Mesenchymal stem cell (in vitro differentiated cells and primary cell): ENCODE results near the gene SYNE2.

Experiments used
- DNase-seq: peaks from one replicate; pipeline ENCODE4 v3.0.0-alpha.2; 2013
- H2AFZ ChIP-seq: one replicate; pipeline ENCODE4 v1.6.1; 2013; ENCODE audit warnings: low read depth, mild to moderate bottlenecking, control low read depth, inconsistent platforms, low read length, moderate library complexity
- H2AK5ac ChIP-seq: 2 replicates; pipeline ENCODE4 v1.6.1; 2013; ENCODE audit warnings: low read length, moderate library complexity, mild to moderate bottlenecking, inconsistent platforms; ENCODE audit not compliant: severe bottlenecking
- H2BK120ac ChIP-seq: one replicate; pipeline ENCODE4 v1.6.1; 2013; ENCODE audit warnings: low read depth, mild to moderate bottlenecking, inconsistent platforms, low read length, moderate library complexity
- H2BK12ac ChIP-seq, 2 experiments: one replicate each; pipeline ENCODE4 v1.6.1; 2013; ENCODE audit warnings: inconsistent platforms in 2 of 2, low read length in 2 of 2, mild to moderate bottlenecking in 2 of 2, moderate library complexity in 2 of 2, control low read depth in 1 of 2
- H2BK15ac ChIP-seq: one replicate; pipeline ENCODE4 v1.6.1; 2013; ENCODE audit warnings: mild to moderate bottlenecking, low read depth, inconsistent platforms; ENCODE audit not compliant: poor library complexity, severe bottlenecking
- H2BK5ac ChIP-seq: 2 replicates; pipeline ENCODE4 v1.6.1; 2013; ENCODE audit warnings: low read depth, mild to moderate bottlenecking, low read length, control low read depth, inconsistent platforms; ENCODE audit not compliant: poor library complexity, severe bottlenecking
- H3K14ac ChIP-seq, 2 experiments: one replicate each; pipeline ENCODE4 v1.6.1; 2013; ENCODE audit warnings: inconsistent platforms in 2 of 2, low read length in 2 of 2, control low read depth in 1 of 2, mild to moderate bottlenecking in 1 of 2, moderate library complexity in 1 of 2
- H3K18ac ChIP-seq, 2 experiments: one replicate each; pipeline ENCODE4 v1.6.1; 2013; ENCODE audit warnings: inconsistent platforms in 2 of 2, low read length in 2 of 2, control low read depth in 1 of 2, low read depth in 1 of 2, mild to moderate bottlenecking in 1 of 2
- H3K23ac ChIP-seq, 2 experiments: one replicate each; pipeline ENCODE4 v1.6.1; 2013; ENCODE audit warnings: inconsistent platforms in 2 of 2, low read length in 2 of 2, mild to moderate bottlenecking in 2 of 2, moderate library complexity in 2 of 2, control low read depth in 1 of 2
- H3K27ac ChIP-seq: 2 replicates; pipeline ENCODE4 v1.5.1; 2013; ENCODE audit warnings: mild to moderate bottlenecking, moderate library complexity, low read length, control low read depth, inconsistent platforms; ENCODE audit not compliant: poor library complexity, severe bottlenecking
- H3K27me3 ChIP-seq, 2 experiments: 2 replicates each; pipeline versions ENCODE4 v1.6.1 to v1.7.0; 2013; ENCODE audit warnings: low read length in 2 of 2, mild to moderate bottlenecking in 2 of 2, moderate library complexity in 2 of 2, control low read depth in 1 of 2, inconsistent platforms in 1 of 2; ENCODE audit not compliant: control insufficient read depth in 1 of 2, insufficient read depth in 1 of 2
- H3K36me3 ChIP-seq, 2 experiments: 2 replicates each; pipeline versions ENCODE4 v1.6.1 to v1.7.0; 2013; ENCODE audit warnings: low read length in 2 of 2, control low read depth in 1 of 2, inconsistent platforms in 1 of 2, low read depth in 1 of 2, mild to moderate bottlenecking in 1 of 2; ENCODE audit not compliant: insufficient read depth in 2 of 2, control insufficient read depth in 1 of 2
- H3K4ac ChIP-seq, 2 experiments: one replicate each; pipeline ENCODE4 v1.6.1; 2013; ENCODE audit warnings: inconsistent platforms in 2 of 2, low read length in 2 of 2, mild to moderate bottlenecking in 2 of 2, moderate library complexity in 2 of 2, control low read depth in 1 of 2, low read depth in 1 of 2
- H3K4me1 ChIP-seq: 2 replicates; pipeline ENCODE4 v1.6.1; 2013; ENCODE audit warnings: low read depth, low read length, control low read depth; ENCODE audit not compliant: control insufficient read depth, insufficient read depth
- H3K4me2 ChIP-seq: 2 replicates; pipeline ENCODE4 v1.6.1; 2013; ENCODE audit warnings: low read length, mild to moderate bottlenecking, inconsistent platforms; ENCODE audit not compliant: poor library complexity, severe bottlenecking
- H3K4me3 ChIP-seq, 2 experiments: 2 replicates each; pipeline versions ENCODE4 v1.5.1 to v1.7.0; 2013; ENCODE audit warnings: low read length in 2 of 2, mild to moderate bottlenecking in 2 of 2, control low read depth in 1 of 2, low read depth in 1 of 2; ENCODE audit not compliant: insufficient read depth in 1 of 2
- H3K79me1 ChIP-seq: replicated peaks from 2 replicates; pipeline ENCODE4 v1.6.1; 2013; ENCODE audit warnings: mild to moderate bottlenecking, control low read depth, low read length, inconsistent platforms; ENCODE audit not compliant: poor library complexity, severe bottlenecking
- H3K9ac ChIP-seq: 2 replicates; pipeline ENCODE4 v1.7.0; 2013; ENCODE audit warnings: mild to moderate bottlenecking, low read length, moderate library complexity
- H3K9me3 ChIP-seq: 2 replicates; pipeline ENCODE4 v1.7.0; 2013; ENCODE audit warnings: mild to moderate bottlenecking, low read length; ENCODE audit not compliant: control insufficient read depth
- H4K8ac ChIP-seq: one replicate; pipeline ENCODE4 v1.6.1; 2013; ENCODE audit warnings: inconsistent platforms, mild to moderate bottlenecking, low read length, moderate library complexity
- H4K91ac ChIP-seq: one replicate; pipeline ENCODE4 v1.6.1; 2013; ENCODE audit warnings: mild to moderate bottlenecking, low read length, inconsistent platforms
- WGBS: methylation state at CpG from one replicate; pipeline ENCODE4 v1.1.7; 2013; ENCODE audit warnings: mixed read lengths; 5-methylcytosine and 5-hydroxymethylcytosine counted together

The SYNE2 gene

DNA sequence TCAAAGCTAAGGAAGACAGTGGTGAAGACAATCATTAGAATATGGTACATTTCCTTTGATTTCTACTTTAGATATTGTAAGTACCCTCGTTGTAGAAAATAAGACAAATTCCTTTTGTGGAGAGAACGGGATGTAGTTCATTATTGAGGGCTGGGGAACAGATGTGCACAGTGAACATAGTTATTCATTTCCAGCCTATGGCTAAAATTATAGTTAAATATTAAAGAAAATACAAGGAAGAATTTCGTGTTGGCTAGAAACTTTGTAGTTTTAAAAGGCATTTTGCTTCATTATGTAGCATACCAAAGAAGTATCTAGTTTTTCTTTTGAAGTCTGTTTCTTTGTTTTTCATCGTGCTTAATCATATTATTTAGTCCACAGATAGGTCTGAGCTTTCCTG is 239.5 kb downstream of the SYNE2 start:
- H3K4me3 ChIP-seq: no peak overlapping the region
- H2BK120ac ChIP-seq: no peak overlapping the region
- H2BK5ac ChIP-seq: peak overlapping the region; percentile 39
- H2BK12ac ChIP-seq: no peak overlapping the region
- H4K91ac ChIP-seq: no peak overlapping the region
- 100% methylated on average over 1 of the region's 4 CpGs for WGBS
- no peaks in the 10 kb centered on the region for H3K9me3 ChIP-seq
- no peak overlapping the region for H2AFZ ChIP-seq
- no peaks in the 10 kb centered on the region for H3K36me3 ChIP-seq
- H3K14ac ChIP-seq: no peak overlapping the region
- H3K27ac ChIP-seq: peak overlapping the region; percentile 98
- peaks cover 3% of the 10 kb centered on the region for H3K4me1 ChIP-seq
- DNase-seq: no peak
- H3K18ac ChIP-seq: no peak overlapping the region
- no peak overlapping the region for H4K8ac ChIP-seq
- H2AK5ac ChIP-seq: no peak overlapping the region
- H3K27me3 ChIP-seq: no peaks in the 10 kb centered on the region
- H3K9ac ChIP-seq: no peak overlapping the region
- H3K4ac ChIP-seq: no peak overlapping the region
- H3K4me2 ChIP-seq: peak overlapping the region; percentile 26
- H2BK15ac ChIP-seq: no peak overlapping the region
- no peaks in the 10 kb centered on the region for H3K79me1 ChIP-seq
- no peak overlapping the region for H3K23ac ChIP-seq

DNA sequence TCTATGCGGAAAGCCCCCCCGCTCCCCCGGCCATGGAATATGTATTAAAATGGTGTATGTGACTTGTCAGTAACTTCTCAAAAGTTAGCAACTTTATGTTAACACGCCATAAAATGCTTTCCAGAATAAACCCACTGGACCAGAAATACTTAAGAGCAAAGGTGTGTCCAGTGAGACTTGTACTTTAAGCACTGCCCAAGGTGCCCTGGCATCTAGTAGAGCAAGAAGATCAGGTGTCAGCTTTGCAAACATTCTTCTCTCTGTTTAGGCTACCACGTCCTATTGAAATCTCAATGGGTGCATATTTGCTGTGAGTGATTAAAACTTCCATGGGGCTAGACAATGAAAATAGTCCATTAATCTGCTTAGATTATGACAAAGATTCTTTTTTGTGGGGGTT is 240.1 kb downstream of the SYNE2 start:
- H3K9ac ChIP-seq: no peak overlapping the region
- H2BK15ac ChIP-seq: no peak overlapping the region
- H2AK5ac ChIP-seq: peak overlapping the region; percentile 15
- H3K4me3 ChIP-seq: no peak overlapping the region
- no peak overlapping the region for H2BK120ac ChIP-seq
- H3K27ac ChIP-seq: peak overlapping the region; percentile 97
- H4K91ac ChIP-seq: no peak overlapping the region
- H3K23ac ChIP-seq: no peak overlapping the region
- H3K4ac ChIP-seq: no peak overlapping the region
- no peaks in the 10 kb centered on the region for H3K27me3 ChIP-seq
- H2BK5ac ChIP-seq: peak overlapping the region; percentile 39
- peaks cover 4% of the 10 kb centered on the region for H3K4me1 ChIP-seq
- H3K9me3 ChIP-seq: no peaks in the 10 kb centered on the region
- H2BK12ac ChIP-seq: no peak overlapping the region
- H2AFZ ChIP-seq: no peak overlapping the region
- no peaks in the 10 kb centered on the region for H3K79me1 ChIP-seq
- H3K14ac ChIP-seq: no peak overlapping the region
- H3K4me2 ChIP-seq: no peak overlapping the region
- WGBS: 95% methylated on average over 2 of the region's 5 CpGs
- DNase-seq: no peak
- H4K8ac ChIP-seq: no peak overlapping the region
- H3K18ac ChIP-seq: no peak overlapping the region
- no peaks in the 10 kb centered on the region for H3K36me3 ChIP-seq

DNA sequence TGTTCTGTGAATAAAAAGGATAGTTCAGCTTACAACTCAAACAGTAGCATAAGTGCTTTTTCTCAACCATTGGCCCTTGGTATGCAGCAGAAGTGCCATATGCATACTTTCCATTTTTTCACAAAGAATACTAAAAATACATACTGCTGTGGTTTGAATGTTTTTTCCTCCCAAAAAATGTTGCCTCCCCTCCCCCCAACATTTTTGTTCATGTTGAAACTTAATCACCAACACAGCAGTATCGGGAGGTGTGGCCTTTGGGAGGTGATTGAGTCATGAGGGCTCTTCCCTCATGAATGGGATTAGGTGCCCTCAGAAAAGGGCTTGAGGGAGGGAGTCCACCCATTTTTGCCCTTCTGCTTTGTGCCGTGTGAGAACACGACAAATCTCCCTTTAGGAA is 242.8 kb downstream of the SYNE2 start:
- no peak overlapping the region for H2BK120ac ChIP-seq
- no peak overlapping the region for H3K14ac ChIP-seq
- H2BK15ac ChIP-seq: no peak overlapping the region
- no peaks in the 10 kb centered on the region for H3K27me3 ChIP-seq
- H3K9me3 ChIP-seq: no peaks in the 10 kb centered on the region
- peak overlapping the region; percentile 71 for H3K27ac ChIP-seq
- H2AK5ac ChIP-seq: peak overlapping the region; percentile 96
- no peaks in the 10 kb centered on the region for H3K36me3 ChIP-seq
- H3K4me1 ChIP-seq: peaks cover 5% of the 10 kb centered on the region
- DNase-seq: peak; percentile 24
- no peak overlapping the region for H3K4me3 ChIP-seq
- H3K9ac ChIP-seq: no peak overlapping the region
- H4K91ac ChIP-seq: no peak overlapping the region
- H3K18ac ChIP-seq: no peak overlapping the region
- H2BK5ac ChIP-seq: peak overlapping the region; percentile 51
- H3K79me1 ChIP-seq: no peaks in the 10 kb centered on the region
- no peak overlapping the region for H3K4ac ChIP-seq
- H3K23ac ChIP-seq: no peak overlapping the region
- no peak overlapping the region for H3K4me2 ChIP-seq
- 88% methylated on average over 3 of the region's 3 CpGs for WGBS
- H2AFZ ChIP-seq: no peak overlapping the region
- no peak overlapping the region for H2BK12ac ChIP-seq
- no peak overlapping the region for H4K8ac ChIP-seq

DNA sequence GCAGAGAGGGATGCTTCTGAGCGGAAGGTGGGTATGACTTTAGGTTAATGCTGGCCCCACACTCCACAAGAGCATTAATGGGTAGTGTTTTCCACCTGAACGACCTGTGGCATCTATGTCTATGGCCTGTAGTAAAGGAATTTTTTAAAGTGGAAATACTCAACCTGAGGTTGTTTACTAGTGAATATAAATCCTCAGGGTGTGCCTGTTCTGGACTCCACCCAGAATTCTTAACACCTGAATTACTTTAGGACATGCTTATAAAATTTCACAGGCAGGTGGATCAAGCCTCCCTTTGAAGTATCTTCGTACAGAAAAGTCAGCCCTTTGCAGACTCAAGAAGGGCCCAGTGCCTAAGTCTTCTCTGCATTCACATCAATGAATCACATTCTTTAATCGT is 245.3 kb downstream of the SYNE2 start:
- Histone ChIP-seq H3K4me3 (no peak overlapping the region), H3K4me1 (peaks cover 5% of the 10 kb centered on the region), H4K8ac (no peak overlapping the region), H3K18ac (no peak overlapping the region), H3K27ac (no peak overlapping the region), H2AK5ac (no peak overlapping the region), H2BK12ac (no peak overlapping the region), H3K4me2 (no peak overlapping the region), H3K36me3 (peaks cover 0 to 3% of the 10 kb centered on the region in 2 experiments), H3K14ac (no peak overlapping the region), H3K79me1 (no peaks in the 10 kb centered on the region), H3K9me3 (no peaks in the 10 kb centered on the region), H2BK15ac (no peak overlapping the region), H3K23ac (no peak overlapping the region), H4K91ac (no peak overlapping the region), H2BK5ac (no peak overlapping the region), H3K9ac (no peak overlapping the region), H3K27me3 (no peaks in the 10 kb centered on the region), H2AFZ (no peak overlapping the region), H2BK120ac (no peak overlapping the region), H3K4ac (no peak overlapping the region)
- 94% methylated on average over 3 of the region's 4 CpGs for WGBS
- no peak for DNase-seq
